Measurements from ENCODE around the gene XXYLT1. TPM values are rescaled to one million over a fixed set of nuclear protein-coding genes. Genes with fewer than 3 reads are reported as not detected.
A peak's percentile ranks its signal among the peaks of the same experiment; 100 is the strongest.

XXYLT1 gene
- total RNA-seq, 1 donor, result 32.8 TPM

DNA sequence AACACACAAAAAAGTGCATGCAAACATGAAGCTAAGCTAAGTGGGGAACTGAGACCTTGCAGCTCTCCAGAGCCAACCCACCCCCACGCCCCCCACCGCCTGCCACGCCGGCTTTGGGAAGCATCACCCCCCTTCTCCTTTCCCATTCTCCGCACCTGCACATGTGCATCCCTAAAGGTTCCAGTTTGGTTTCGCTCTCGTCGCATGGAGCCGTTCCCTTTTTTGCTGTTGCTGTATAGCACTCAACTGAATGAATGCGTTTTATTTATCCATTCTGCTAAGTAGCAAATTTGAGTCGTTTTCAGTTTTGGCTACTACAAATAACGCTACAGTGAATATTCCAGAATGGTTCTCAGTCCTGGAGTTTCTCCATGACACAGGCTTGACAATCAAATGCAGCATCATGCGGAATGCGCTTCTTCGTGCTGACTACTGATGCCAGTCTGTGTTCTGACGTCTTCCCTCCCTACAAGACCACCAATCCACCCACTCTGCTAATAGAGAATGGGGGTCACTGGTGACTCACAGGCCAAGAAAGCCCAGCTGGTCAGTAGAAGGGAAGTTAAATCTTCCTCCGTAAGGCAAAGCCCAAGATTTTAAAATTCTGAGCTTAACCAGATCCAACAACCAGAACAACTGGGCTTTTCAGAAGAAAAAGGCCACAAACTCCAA lies 115.3 kb downstream of the XXYLT1 start:
- H3K4me3 ChIP-seq (ENCODE audit: low read depth, low read length), result no peak overlapping the region
- TF ChIP-seq, protein P1, sequence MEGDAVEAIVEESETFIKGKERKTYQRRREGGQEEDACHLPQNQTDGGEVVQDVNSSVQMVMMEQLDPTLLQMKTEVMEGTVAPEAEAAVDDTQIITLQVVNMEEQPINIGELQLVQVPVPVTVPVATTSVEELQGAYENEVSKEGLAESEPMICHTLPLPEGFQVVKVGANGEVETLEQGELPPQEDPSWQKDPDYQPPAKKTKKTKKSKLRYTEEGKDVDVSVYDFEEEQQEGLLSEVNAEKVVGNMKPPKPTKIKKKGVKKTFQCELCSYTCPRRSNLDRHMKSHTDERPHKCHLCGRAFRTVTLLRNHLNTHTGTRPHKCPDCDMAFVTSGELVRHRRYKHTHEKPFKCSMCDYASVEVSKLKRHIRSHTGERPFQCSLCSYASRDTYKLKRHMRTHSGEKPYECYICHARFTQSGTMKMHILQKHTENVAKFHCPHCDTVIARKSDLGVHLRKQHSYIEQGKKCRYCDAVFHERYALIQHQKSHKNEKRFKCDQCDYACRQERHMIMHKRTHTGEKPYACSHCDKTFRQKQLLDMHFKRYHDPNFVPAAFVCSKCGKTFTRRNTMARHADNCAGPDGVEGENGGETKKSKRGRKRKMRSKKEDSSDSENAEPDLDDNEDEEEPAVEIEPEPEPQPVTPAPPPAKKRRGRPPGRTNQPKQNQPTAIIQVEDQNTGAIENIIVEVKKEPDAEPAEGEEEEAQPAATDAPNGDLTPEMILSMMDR (IDR thresholded peaks at IDR 0.05; ENCODE audit: insufficient read depth, low read depth, low read length), result no peak
- DNase-seq (ENCODE audit: low read depth), result no peak

DNA sequence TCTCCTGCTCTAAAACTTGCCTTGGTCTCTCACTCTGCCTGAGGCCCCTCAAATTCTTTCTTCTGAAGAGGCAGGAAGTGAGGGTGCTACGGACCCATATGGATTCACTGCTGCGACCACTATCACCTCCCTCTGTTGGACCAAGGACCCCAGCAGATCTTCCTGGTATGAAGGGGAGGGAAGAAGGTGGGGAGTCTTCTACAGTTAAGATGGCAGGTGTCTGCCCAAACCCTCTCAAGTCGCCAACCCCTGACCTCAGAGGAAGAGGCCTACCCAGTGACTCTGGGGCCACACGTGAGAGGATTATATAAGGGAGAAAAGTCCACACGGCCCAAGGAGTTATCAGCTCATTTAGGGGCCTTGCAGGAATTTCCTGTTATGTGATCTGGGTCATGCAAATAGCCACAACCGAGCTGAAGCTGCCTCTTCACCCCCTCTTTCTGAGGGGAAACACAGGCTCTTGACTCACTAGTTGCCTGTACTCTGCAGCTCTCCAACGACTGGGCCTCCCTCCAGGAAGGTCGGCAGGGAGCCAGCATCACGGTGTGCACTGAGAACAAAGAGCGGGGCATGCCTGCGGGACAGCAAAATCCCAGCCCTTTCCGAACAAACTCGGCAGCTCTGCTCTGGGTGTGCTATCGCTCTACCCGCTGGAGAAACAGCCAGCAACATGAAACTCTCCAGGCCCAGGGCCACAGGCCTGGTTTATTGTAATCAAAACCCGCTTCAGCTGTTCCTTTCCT lies 116.0 kb downstream of the XXYLT1 start:
- no peak overlapping the region for H3K4me3 ChIP-seq (ENCODE audit: low read depth, low read length)
- peak; percentile 92 for DNase-seq (ENCODE audit: low read depth)
- TF ChIP-seq, protein P1 (IDR thresholded peaks at IDR 0.05; ENCODE audit: insufficient read depth, low read depth, low read length), result no peak

DNA sequence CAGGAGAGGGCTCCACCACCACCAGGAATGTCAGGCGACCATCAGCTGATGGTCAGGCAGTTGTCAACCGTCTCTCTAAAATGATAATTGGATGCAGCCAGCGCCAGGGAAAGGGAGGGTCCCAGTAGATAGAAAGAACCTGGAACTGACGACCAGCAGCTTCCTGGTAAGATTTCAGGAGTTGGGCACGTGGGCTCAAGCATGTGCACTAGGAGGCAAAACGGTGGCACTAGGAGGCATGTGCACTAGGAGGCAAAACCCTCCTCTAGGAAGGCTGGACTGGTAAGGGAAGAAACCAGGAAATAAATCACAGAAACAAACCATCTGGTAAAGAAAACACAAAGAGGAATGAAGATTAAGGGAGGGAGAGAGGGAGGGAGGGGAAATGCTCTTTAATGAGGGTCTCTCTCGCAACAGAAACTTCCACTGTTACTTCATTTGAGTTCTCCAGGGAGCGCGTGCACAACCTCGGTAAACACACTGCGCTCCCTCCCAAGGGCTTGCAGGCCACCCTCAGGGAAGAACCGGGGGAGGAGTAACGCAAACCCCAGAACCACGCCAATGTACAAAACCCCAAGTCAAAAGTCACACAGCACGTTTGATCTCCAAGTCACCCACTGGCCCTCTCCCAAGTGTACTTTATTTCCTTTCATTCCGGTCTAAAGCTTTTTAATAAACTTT lies 116.7 kb downstream of the XXYLT1 start:
- H3K4me3 ChIP-seq (ENCODE audit: low read depth, low read length), result no peak overlapping the region
- TF ChIP-seq, protein P1 (IDR thresholded peaks at IDR 0.05; ENCODE audit: insufficient read depth, low read depth, low read length), result no peak
- peak; percentile 83 for DNase-seq (ENCODE audit: low read depth)

DNA sequence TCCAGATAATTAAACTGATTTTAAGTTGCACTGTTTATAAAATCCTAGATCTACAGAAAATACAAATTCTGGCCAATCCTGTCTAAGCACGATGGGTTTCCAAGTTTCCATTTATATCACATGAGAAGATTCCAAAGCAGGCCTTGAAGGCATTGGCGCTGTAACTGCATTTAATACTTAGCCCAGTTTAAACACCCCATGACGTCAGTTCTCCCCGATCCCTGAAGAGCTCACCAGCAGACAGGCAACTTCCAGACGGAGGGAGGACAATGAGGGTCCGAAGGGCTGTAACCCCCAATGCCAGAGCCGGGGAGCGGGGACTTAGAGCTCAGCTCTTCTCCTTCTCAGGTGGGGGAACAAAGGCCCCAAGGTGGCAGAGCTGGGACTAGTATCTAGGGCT lies 117.3 kb downstream of the XXYLT1 start:
- TF ChIP-seq, protein P1 (IDR thresholded peaks at IDR 0.05; ENCODE audit: insufficient read depth, low read depth, low read length), result no peak
- DNase-seq (ENCODE audit: low read depth), result no peak
- no peak overlapping the region for H3K4me3 ChIP-seq (ENCODE audit: low read depth, low read length)

DNA sequence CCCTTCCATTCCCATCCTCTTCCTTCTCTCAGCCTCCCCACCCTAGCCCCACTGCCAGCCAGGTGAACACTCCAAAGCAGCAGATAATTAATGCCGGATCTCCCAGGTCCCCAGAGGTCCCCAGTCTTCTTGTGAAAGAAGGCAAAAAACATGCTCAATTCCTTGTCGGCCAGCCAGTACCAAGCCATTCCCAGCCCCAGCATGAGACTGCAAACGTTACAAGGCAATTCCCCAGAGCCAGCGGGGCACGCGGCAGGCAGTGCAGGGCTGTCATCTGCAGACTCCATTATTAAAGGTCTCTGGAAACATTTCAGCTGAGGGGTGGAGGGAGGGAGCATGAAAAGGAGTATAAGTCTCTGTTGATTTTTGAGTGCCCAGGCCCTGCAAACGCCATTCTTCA lies 117.8 kb downstream of the XXYLT1 start:
- DNase-seq (ENCODE audit: low read depth), result no peak
- no peak overlapping the region for H3K4me3 ChIP-seq (ENCODE audit: low read depth, low read length)
- TF ChIP-seq, protein P1 (IDR thresholded peaks at IDR 0.05; ENCODE audit: insufficient read depth, low read depth, low read length), result no peak

DNA sequence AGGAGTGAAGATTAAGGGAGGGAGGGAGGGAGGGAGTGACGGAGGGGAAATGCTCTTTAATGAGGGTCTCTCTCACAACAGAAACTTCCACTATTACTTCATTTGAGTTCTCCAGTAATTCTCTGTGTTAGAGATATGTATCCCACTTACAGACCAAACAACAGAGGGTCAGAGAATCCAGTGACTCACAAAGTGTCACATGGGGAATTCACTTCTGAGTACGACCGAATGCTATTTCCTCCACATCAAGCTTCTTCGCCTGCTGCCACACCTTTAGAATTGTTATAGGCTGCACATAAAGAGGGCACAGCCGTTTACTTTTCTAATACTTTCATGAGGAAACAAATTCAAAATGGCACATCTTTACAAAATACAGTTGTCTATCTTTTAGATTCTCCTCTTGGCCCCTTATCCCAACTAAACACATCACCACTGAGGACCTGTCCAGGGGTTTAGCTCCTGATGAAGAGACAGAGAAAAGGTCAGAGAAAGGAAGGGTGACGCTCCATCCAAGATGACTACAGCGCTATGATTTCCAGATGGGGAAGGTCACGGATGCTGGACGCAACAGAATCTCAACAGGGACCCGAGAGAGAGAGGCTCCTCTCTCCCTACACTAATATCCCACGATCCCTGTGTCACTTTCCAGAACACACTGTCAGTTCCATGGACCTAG lies 119.0 kb downstream of the XXYLT1 start:
- peak; percentile 75 for DNase-seq (ENCODE audit: low read depth)
- no peak overlapping the region for H3K4me3 ChIP-seq (ENCODE audit: low read depth, low read length)
- TF ChIP-seq, protein P1 (IDR thresholded peaks at IDR 0.05; ENCODE audit: insufficient read depth, low read depth, low read length), result no peak

Data from fibroblast of villous mesenchyme (primary cell).